ENCODE data around the gene ZNF652. TPM values are rescaled to one million over a fixed set of nuclear protein-coding genes. Genes with fewer than 3 reads are reported as not detected.

ZNF652 gene
- total RNA-seq, result 26.6 TPM

DNA sequence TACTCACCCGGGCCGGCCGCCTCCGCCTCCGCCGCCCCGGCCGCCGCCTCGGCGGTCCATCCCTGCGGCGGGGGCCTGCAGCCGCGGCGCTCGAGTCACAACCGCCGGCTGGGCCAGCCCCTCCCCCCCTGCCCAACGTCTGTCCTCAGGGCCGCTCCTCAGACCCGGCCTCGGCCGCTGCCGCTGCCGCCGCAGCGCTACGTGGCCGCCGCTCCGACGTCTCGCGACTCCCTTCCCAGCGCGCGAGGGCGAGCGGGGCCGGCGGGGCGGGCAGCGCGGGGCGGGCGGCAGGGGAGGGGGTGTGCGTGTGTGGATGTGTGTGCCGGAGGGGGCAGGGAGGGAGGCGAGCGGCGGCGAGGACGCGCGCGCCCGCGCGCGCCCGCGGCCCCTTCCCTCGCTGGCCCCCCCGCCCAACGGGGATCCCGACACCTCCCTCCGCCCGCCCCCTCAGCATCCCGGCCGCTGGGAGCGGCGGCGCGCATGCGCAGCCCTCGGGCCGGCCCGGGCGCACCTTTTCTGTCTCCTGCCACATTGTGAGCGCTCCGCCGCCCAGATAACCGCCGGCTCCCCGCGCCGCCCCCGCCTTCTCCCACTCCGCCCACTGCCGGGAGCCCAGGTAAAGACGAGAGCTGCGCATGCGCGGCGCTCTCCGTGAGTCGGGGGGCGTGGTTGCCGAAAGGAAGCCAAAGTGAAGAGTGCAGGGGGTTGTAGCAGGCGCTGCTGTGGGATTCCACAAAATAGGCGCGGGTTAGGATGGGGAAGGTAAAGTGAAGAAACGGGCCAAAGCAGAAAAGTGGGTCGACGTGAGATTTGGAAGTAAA is at the start of gene ZNF652:
TSS of gene ZNF652 (minus strand) at position 349 of the 821 bp plus-strand sequence. CDS start 44,525 bp downstream, outside the sequence.
- H3K4me3 ChIP-seq (ENCODE audit: low read length in 3 of 3), result peak within 1 kb of the TSS; percentile 87 to 90 (median 89)
- peak within 1 kb of the TSS; percentile 69 for H3K27ac ChIP-seq (ENCODE audit: low read depth, low read length)
- H3K9me3 ChIP-seq (ENCODE audit: control insufficient read depth in 3 of 3, low read length in 3 of 3), result no peaks in the 10 kb centered on the region
- peak within 1 kb of the TSS; percentile 85 to 95 (median 88) for H3K9ac ChIP-seq (ENCODE audit: low read depth in 1 of 3, low read length in 3 of 3)
- peaks cover 20 to 31% (median 25%) of the 10 kb centered on the region in 3 donors for H3K4me1 ChIP-seq (ENCODE audit: control insufficient read depth in 3 of 3, insufficient read depth in 3 of 3, low read length in 3 of 3)
- H3K36me3 ChIP-seq (ENCODE audit: control insufficient read depth in 3 of 3, insufficient read depth in 3 of 3, low read length in 3 of 3), result no peaks in the 10 kb centered on the region
- no peaks in the 10 kb centered on the region for H3K27me3 ChIP-seq (ENCODE audit: control insufficient read depth in 3 of 3, insufficient read depth in 3 of 3, low read length in 3 of 3)

DNA sequence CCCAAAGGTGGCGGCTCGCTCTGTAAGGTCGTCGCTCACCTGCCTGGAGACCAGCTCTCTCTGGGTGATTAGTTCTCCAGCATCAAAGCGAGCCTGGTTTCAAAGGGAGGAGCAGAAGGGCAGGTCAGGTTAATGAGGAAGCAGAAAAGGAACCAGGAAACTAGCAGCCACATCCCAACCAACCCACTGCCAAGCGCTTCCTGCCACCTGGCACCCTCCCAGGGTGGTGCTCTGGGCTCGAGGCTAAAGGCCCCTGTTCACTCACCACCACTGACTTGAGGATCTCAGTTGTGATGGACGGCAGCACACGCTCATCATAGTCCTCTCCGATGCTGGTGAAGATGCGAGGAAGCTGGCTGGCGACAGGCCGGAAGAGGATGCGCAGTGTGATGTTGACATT is 47.0 kb upstream of the ZNF652 start:
- Histone ChIP-seq H3K9ac (ENCODE audit: low read depth in 1 of 3, low read length in 3 of 3) (no peak overlapping the region), H3K4me3 (ENCODE audit: low read length in 3 of 3) (no peak overlapping the region), H3K27ac (ENCODE audit: low read depth, low read length) (no peak overlapping the region), H3K4me1 (ENCODE audit: control insufficient read depth in 3 of 3, insufficient read depth in 3 of 3, low read length in 3 of 3) (peaks cover 5 to 7% (median 6%) of the 10 kb centered on the region in 3 donors), H3K27me3 (ENCODE audit: control insufficient read depth in 3 of 3, insufficient read depth in 3 of 3, low read length in 3 of 3) (no peaks in the 10 kb centered on the region), H3K9me3 (ENCODE audit: control insufficient read depth in 3 of 3, low read length in 3 of 3) (no peaks in the 10 kb centered on the region), H3K36me3 (ENCODE audit: control insufficient read depth in 3 of 3, insufficient read depth in 3 of 3, low read length in 3 of 3) (peaks cover 82 to 87% (median 83%) of the 10 kb centered on the region in 3 donors)

DNA sequence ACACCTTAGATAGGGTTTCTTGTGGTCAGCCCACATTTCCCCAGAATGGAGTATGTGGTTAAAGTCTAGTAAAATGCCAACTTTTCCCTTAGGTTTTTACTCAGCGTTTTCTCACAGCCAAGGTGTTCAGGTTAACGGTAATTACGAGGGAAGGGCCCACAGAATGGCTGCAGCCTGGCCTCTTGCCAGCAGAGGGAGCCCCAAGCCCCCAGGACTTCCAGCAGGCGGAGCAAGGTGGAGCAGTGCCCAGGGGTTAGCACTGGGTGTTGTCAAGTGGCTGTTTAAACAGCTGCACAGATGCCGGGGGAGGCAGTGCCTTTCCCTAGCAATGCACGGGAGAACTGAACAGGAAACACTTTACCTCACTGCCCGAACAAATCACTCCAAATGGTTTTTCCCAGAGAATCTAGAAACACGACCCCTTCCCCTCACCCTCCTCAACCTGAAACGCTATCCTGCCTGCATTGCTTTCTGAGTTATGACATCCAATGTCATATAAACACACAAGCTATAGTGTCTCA is 46.0 kb upstream of the ZNF652 start:
- no peaks in the 10 kb centered on the region for H3K27me3 ChIP-seq (ENCODE audit: control insufficient read depth in 3 of 3, insufficient read depth in 3 of 3, low read length in 3 of 3)
- no peak overlapping the region for H3K27ac ChIP-seq (ENCODE audit: low read depth, low read length)
- no peak overlapping the region for H3K4me3 ChIP-seq (ENCODE audit: low read length in 3 of 3)
- H3K9me3 ChIP-seq (ENCODE audit: control insufficient read depth in 3 of 3, low read length in 3 of 3), result no peaks in the 10 kb centered on the region
- peaks cover 87 to 93% (median 90%) of the 10 kb centered on the region in 3 donors for H3K36me3 ChIP-seq (ENCODE audit: control insufficient read depth in 3 of 3, insufficient read depth in 3 of 3, low read length in 3 of 3)
- no peaks in the 10 kb centered on the region for H3K4me1 ChIP-seq (ENCODE audit: control insufficient read depth in 3 of 3, insufficient read depth in 3 of 3, low read length in 3 of 3)
- no peak overlapping the region for H3K9ac ChIP-seq (ENCODE audit: low read depth in 1 of 3, low read length in 3 of 3)

DNA sequence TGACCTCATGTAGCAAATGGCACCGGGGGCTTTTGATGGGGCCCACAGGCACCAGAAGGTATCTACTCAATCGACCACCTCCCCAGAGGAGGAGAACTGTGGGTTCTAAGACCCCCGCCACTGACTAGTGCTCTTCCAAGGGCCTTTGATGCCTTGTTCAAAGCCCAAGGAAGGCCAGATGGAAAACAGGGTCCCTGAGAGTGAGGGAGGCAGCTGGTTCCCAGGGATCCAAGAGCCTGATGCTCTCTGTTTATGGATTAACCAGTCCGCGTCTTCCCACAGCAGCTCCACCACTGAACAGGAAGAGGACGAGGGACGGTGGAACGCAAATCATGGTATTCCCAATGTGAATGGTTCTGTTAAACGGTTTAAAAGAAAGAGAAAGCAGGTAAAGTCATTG is 45.0 kb upstream of the ZNF652 start:
- no peak overlapping the region for H3K4me3 ChIP-seq (ENCODE audit: low read length in 3 of 3)
- peaks cover 78 to 89% (median 88%) of the 10 kb centered on the region in 3 donors for H3K36me3 ChIP-seq (ENCODE audit: control insufficient read depth in 3 of 3, insufficient read depth in 3 of 3, low read length in 3 of 3)
- no peaks in the 10 kb centered on the region for H3K4me1 ChIP-seq (ENCODE audit: control insufficient read depth in 3 of 3, insufficient read depth in 3 of 3, low read length in 3 of 3)
- H3K27me3 ChIP-seq (ENCODE audit: control insufficient read depth in 3 of 3, insufficient read depth in 3 of 3, low read length in 3 of 3), result no peaks in the 10 kb centered on the region
- no peak overlapping the region for H3K9ac ChIP-seq (ENCODE audit: low read depth in 1 of 3, low read length in 3 of 3)
- H3K9me3 ChIP-seq (ENCODE audit: control insufficient read depth in 3 of 3, low read length in 3 of 3), result no peaks in the 10 kb centered on the region
- no peak overlapping the region for H3K27ac ChIP-seq (ENCODE audit: low read depth, low read length)

DNA sequence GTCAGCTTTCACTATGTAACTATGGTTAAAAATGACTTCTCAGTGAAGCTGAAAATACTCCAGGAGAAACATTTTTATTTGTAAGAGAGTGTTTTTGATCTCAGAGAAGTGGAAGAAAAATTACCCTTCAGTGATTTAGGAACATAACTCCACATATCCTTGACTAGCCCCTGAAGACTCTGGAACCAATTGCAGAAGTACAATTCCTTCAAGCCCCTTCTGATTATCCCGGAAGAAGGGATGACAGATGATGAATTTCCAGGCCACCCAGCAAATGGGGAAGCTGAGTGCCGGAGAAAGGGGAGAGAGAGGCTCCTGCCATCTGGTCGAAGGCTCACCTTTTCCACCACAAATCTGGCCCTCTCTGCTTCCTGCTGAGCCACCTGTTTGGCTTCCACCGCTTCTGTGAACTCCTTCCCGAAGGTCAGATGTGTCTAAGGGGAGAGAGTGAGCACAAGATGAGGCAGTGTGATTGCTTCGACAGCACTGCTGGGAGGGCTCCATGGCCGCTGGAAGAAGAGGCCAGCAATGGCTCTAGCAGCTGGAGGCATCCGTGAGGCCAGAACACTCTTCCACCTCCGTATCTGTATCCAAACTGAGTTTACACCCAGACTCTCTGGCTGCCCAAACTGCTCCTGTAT is 44.5 kb upstream of the ZNF652 start:
- H3K27ac ChIP-seq (ENCODE audit: low read depth, low read length), result no peak overlapping the region
- no peak overlapping the region for H3K9ac ChIP-seq (ENCODE audit: low read depth in 1 of 3, low read length in 3 of 3)

DNA sequence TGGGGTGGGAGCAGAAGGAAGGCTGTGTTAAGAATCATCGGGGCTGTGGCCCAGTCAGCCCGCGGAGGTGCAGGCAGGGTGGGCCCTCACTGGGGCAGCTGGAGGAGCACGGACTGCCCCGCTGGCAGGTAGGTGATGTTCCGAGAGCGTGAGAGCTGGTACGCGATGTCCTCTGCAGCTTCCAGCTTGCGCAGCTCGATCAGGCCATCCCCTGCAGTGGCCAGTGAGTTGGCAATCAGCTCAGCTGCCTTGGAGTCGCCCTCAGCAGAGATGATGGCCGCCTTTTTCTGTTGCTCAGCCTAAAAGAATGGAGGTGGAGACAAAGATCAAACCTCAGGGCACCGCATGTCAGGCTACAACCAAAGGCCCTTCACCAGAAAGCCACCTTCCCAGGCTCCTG is 42.9 kb upstream of the ZNF652 start:
- Histone ChIP-seq H3K9ac (ENCODE audit: low read depth in 1 of 3, low read length in 3 of 3) (no peak overlapping the region), H3K4me3 (ENCODE audit: low read length in 3 of 3) (no peak overlapping the region), H3K27ac (ENCODE audit: low read depth, low read length) (no peak overlapping the region), H3K27me3 (ENCODE audit: control insufficient read depth in 3 of 3, insufficient read depth in 3 of 3, low read length in 3 of 3) (no peaks in the 10 kb centered on the region), H3K4me1 (ENCODE audit: control insufficient read depth in 3 of 3, insufficient read depth in 3 of 3, low read length in 3 of 3) (no peaks in the 10 kb centered on the region), H3K36me3 (ENCODE audit: control insufficient read depth in 3 of 3, insufficient read depth in 3 of 3, low read length in 3 of 3) (peaks cover 60 to 69% (median 68%) of the 10 kb centered on the region in 3 donors), H3K9me3 (ENCODE audit: control insufficient read depth in 3 of 3, low read length in 3 of 3) (no peaks in the 10 kb centered on the region)

More for the DNA sequence above, 44.5 kb upstream of the ZNF652 start:
- no peaks in the 10 kb centered on the region for H3K9me3 ChIP-seq (ENCODE audit: control insufficient read depth in 3 of 3, low read length in 3 of 3)
- no peak overlapping the region for H3K4me3 ChIP-seq (ENCODE audit: low read length in 3 of 3)
- H3K27me3 ChIP-seq (ENCODE audit: control insufficient read depth in 3 of 3, insufficient read depth in 3 of 3, low read length in 3 of 3), result no peaks in the 10 kb centered on the region
- H3K36me3 ChIP-seq (ENCODE audit: control insufficient read depth in 3 of 3, insufficient read depth in 3 of 3, low read length in 3 of 3), result peaks cover 73 to 83% (median 82%) of the 10 kb centered on the region in 3 donors
- no peaks in the 10 kb centered on the region for H3K4me1 ChIP-seq (ENCODE audit: control insufficient read depth in 3 of 3, insufficient read depth in 3 of 3, low read length in 3 of 3)

DNA sequence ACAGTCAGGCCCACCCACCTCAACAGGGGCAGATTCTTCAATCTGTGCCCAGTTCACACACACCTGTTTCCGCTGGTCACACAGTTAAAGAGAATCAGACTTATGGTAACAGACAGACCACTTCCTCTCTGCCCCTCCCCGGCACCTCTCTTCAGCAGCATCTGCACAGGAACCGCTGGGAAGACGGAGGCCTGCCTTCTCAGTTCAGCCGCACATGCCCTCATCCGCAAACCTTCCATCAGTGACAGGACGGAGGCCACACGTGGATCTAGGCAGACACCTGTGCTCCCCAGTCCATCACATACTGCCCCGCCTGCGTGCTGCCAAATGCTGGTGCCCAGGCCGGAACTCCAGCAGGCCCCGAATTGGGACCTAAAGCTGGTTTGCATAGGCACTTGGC is 42.3 kb upstream of the ZNF652 start:
- Histone ChIP-seq H3K4me1 (ENCODE audit: control insufficient read depth in 3 of 3, insufficient read depth in 3 of 3, low read length in 3 of 3) (no peaks in the 10 kb centered on the region), H3K4me3 (ENCODE audit: low read length in 3 of 3) (no peak overlapping the region), H3K27ac (ENCODE audit: low read depth, low read length) (no peak overlapping the region), H3K27me3 (ENCODE audit: control insufficient read depth in 3 of 3, insufficient read depth in 3 of 3, low read length in 3 of 3) (no peaks in the 10 kb centered on the region), H3K36me3 (ENCODE audit: control insufficient read depth in 3 of 3, insufficient read depth in 3 of 3, low read length in 3 of 3) (peaks cover 56 to 65% (median 64%) of the 10 kb centered on the region in 3 donors), H3K9me3 (ENCODE audit: control insufficient read depth in 3 of 3, low read length in 3 of 3) (no peaks in the 10 kb centered on the region), H3K9ac (ENCODE audit: low read depth in 1 of 3, low read length in 3 of 3) (no peak overlapping the region)

DNA sequence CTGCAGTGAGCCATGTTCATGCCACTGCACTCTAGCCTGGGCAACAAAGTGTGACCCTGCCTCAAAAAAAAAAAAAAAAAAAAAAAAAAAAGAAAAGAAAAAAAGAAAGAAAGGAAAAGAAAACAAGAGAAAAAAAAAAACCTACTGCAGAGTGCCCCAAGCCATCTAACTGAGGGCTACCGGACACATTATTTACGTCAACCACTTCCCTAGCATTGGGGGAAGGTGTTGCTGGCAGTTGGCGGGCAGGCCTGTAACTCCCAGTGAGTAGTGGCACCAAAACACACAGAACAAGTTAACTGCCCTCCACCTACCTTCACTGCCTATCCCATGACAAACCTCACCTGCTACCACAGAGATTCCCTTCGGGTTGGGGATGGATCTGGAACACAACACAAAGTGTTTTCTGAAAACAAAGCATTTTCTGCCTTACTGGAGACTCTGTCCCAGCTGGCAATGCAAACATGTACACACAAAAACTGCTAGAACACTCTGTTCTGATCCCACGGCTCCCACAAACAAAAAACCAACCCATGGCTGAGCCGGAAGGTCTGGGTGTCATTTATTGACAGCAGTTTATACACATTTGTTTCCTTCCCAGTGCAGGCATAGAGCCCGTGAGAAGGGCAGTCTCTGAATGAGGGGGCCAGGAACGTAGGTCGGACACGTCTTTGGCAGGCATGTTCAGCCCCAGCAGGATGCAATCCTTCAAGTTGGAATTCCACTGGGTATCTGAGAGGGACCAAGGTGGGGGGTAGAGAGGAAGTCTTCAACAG is 41.7 kb upstream of the ZNF652 start:
- no peak overlapping the region for H3K27ac ChIP-seq (ENCODE audit: low read depth, low read length)
- no peak overlapping the region for H3K9ac ChIP-seq (ENCODE audit: low read depth in 1 of 3, low read length in 3 of 3)
- no peaks in the 10 kb centered on the region for H3K9me3 ChIP-seq (ENCODE audit: control insufficient read depth in 3 of 3, low read length in 3 of 3)
- H3K4me1 ChIP-seq (ENCODE audit: control insufficient read depth in 3 of 3, insufficient read depth in 3 of 3, low read length in 3 of 3), result no peaks in the 10 kb centered on the region
- H3K36me3 ChIP-seq (ENCODE audit: control insufficient read depth in 3 of 3, insufficient read depth in 3 of 3, low read length in 3 of 3), result peaks cover 50 to 58% (median 58%) of the 10 kb centered on the region in 3 donors
- no peaks in the 10 kb centered on the region for H3K27me3 ChIP-seq (ENCODE audit: control insufficient read depth in 3 of 3, insufficient read depth in 3 of 3, low read length in 3 of 3)
- no peak overlapping the region for H3K4me3 ChIP-seq (ENCODE audit: low read length in 3 of 3)

DNA sequence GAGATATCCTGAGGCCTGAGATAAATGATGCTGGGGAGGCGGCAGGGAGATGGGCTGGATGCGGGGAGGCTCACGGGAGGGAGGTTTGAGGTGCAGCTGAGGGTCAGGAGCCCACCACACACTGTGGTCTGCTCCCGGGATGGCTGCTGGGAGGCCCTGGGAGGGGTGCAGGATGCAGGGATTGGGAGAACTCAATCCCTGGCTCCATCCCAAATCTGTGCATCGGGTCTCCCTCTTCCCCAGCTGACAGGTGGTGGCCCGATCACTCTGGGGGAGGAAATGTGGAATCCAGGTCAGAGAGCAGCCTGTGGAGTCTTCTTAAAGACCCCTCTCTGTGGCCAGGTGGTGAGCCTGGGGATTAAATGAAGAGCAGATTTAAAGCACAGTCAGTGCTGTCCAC is 40.7 kb upstream of the ZNF652 start:
- Histone ChIP-seq H3K4me1 (ENCODE audit: control insufficient read depth in 3 of 3, insufficient read depth in 3 of 3, low read length in 3 of 3) (no peaks in the 10 kb centered on the region), H3K9me3 (ENCODE audit: control insufficient read depth in 3 of 3, low read length in 3 of 3) (no peaks in the 10 kb centered on the region), H3K4me3 (ENCODE audit: low read length in 3 of 3) (no peak overlapping the region), H3K27me3 (ENCODE audit: control insufficient read depth in 3 of 3, insufficient read depth in 3 of 3, low read length in 3 of 3) (no peaks in the 10 kb centered on the region), H3K36me3 (ENCODE audit: control insufficient read depth in 3 of 3, insufficient read depth in 3 of 3, low read length in 3 of 3) (peaks cover 40 to 49% (median 48%) of the 10 kb centered on the region in 3 donors), H3K27ac (ENCODE audit: low read depth, low read length) (no peak overlapping the region), H3K9ac (ENCODE audit: low read depth in 1 of 3, low read length in 3 of 3) (no peak overlapping the region)

All from skeletal muscle tissue (tissue), 4 donors.